Measurements from ENCODE around the gene CNOT4.

DNA sequence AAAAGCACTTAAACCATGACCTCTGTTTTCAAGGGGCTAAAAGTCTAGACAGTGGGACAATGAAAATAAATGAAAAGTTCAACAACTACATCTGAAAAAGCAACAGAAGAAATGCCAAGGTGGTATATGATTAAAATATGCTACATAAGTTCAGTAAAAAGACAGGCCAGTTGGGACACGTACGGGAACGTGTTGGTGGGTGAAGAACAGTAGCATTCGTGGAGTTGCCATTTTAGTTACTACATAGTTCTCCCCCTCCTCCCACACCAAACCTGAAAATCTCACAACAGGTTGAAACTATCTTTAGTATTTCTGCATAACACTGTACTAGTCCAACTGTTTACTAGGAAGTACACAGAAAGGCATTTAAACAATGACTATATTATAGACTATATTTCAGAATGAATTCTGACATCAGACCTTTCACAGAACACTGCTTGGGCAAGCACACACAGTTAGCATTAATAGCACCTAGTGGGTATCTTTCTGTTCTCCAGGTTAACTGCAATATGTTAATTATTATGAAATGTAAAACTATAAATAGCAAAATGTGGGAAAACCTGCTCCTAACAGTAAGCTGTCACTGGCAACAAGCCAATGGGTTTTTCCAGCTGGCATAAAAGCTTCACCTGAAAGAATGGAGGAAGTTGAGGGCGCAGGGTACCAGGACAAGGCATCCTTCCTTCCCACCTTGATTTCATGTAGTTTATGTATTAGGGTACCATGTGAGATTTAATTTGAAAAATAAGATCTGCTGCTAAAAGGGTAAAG lies 141.3 kb downstream of the CNOT4 start:
- TF ChIP-seq EZH2phosphoT487 (IDR thresholded peaks at IDR 0.05; ENCODE audit: insufficient read depth, low read depth) (no peak), EZH2 (IDR thresholded peaks at IDR 0.05; ENCODE audit: insufficient read depth, poor library complexity, severe bottlenecking) (no peak)
